DND-41 (cell line): ENCODE measurements around the gene TMEM181.

Experiments
- CTCF ChIP-seq: IDR thresholded peaks from 2 replicates; pipeline ENCODE4 v1.5.1; 2012; ENCODE audit warnings: borderline replicate concordance, low read length, moderate library complexity, mild to moderate bottlenecking; ENCODE audit not compliant: poor library complexity, severe bottlenecking; ENCODE audit errors: extremely low read depth
- EZH2 ChIP-seq: IDR thresholded peaks from 3 replicates; pipeline ENCODE4 v1.6.1; 2012; ENCODE audit warnings: borderline replicate concordance, low read depth, mild to moderate bottlenecking, moderate library complexity, low read length, inconsistent platforms; ENCODE audit not compliant: severe bottlenecking

GRCh38 chr6:158680015-158680414, 120.1 kb downstream of the TMEM181 start:
- no peak for TF ChIP-seq CTCF
- TF ChIP-seq EZH2, result no peak
